ENCODE measurements around the gene RBPJL.

DNA sequence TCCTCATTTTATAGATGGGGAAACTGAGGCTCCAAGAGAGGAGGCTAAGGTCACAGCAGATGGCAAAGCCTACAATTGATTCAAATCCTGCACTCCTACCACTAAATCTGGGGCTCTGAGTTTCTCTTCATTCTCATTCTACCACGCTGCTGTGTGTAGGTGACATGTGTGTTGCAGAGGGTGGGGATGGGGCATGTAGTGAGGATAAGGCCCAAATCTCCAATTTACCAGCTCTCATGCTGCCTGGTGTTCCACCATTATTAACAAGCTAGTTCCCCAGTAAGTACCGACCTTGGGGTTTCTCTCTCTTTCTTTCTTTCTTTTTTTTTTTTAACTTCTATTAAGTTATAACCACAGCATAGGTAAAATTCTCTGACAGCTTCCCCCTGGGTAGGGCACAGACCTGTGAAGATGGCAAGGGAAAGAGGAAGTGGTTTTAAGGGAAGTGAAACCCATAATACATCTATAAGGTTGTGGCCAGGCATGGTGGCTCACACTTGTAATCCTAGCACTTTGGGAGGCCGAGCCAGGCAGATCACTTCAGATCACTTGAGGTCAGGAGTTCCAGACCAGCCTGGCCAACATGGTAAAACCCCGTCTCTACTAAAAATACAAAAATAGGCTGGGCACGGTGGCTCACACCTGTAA is 14.4 kb downstream of the RBPJL start:
- TF ChIP-seq, protein P1, sequence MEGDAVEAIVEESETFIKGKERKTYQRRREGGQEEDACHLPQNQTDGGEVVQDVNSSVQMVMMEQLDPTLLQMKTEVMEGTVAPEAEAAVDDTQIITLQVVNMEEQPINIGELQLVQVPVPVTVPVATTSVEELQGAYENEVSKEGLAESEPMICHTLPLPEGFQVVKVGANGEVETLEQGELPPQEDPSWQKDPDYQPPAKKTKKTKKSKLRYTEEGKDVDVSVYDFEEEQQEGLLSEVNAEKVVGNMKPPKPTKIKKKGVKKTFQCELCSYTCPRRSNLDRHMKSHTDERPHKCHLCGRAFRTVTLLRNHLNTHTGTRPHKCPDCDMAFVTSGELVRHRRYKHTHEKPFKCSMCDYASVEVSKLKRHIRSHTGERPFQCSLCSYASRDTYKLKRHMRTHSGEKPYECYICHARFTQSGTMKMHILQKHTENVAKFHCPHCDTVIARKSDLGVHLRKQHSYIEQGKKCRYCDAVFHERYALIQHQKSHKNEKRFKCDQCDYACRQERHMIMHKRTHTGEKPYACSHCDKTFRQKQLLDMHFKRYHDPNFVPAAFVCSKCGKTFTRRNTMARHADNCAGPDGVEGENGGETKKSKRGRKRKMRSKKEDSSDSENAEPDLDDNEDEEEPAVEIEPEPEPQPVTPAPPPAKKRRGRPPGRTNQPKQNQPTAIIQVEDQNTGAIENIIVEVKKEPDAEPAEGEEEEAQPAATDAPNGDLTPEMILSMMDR (IDR thresholded peaks at IDR 0.05) = no peak
- TF ChIP-seq POLR2A (IDR thresholded peaks at IDR 0.05) = no peak

Data from testis (tissue), 2 donors.